ENCODE data around the gene CD70.
"Not testable (repeated sequence)": the region's sequence is repeated elsewhere in the genome, so short reads cannot be mapped to it uniquely, and the experiment has no call there.

- TF ChIP-seq CTCF, POLR2AphosphoS5 (IDR thresholded peaks at IDR 0.05): not testable (repeated sequence)
Measured at GRCh38 chr19:6597471-6598253, 6.7 kb upstream of the CD70 start.

All from esophagus muscularis mucosa (tissue), 3 donors.